ENCODE data around the gene COPZ2. TPM values are rescaled to one million over a fixed set of nuclear protein-coding genes. Genes with fewer than 3 reads are reported as not detected.

Gene COPZ2
- total RNA-seq, 2 donors from 2014 or later, result 4.3 to 9.9 TPM

GRCh38 chr17:47999582-47999981 is 38.0 kb downstream of the COPZ2 start:
- Histone ChIP-seq H3K9me3 (no peaks in the 10 kb centered on the region), H3K9ac (ENCODE audit: low read depth in 2 of 2, low read length in 2 of 2) (no peak overlapping the region), H3K27ac (no peak overlapping the region), H3K4me1 (no peaks in the 10 kb centered on the region), H3K36me3 (no peaks in the 10 kb centered on the region), H3K4me3 (no peak overlapping the region), H3K27me3 (no peaks in the 10 kb centered on the region)
- no peak for DNase-seq
- no peak for TF ChIP-seq CTCF (IDR thresholded peaks at IDR 0.05)
- intact Hi-C loops (cut with DNase I), result no loop called here

- H3K4me3 ChIP-seq, result no peak overlapping the region
- no peaks in the 10 kb centered on the region for H3K9me3 ChIP-seq
- no peaks in the 10 kb centered on the region for H3K4me1 ChIP-seq
- DNase-seq, result no peak
- H3K36me3 ChIP-seq, result no peaks in the 10 kb centered on the region
- intact Hi-C loops (cut with DNase I), result no loop called here
- no peak for TF ChIP-seq CTCF (IDR thresholded peaks at IDR 0.05)
- no peaks in the 10 kb centered on the region for H3K27me3 ChIP-seq
- H3K9ac ChIP-seq (ENCODE audit: low read depth in 2 of 2, low read length in 2 of 2), result no peak overlapping the region
- H3K27ac ChIP-seq, result no peak overlapping the region
Observed at GRCh38 chr17:47998044-47998443, 39.6 kb downstream of the COPZ2 start.

- Histone ChIP-seq H3K4me1 (no peaks in the 10 kb centered on the region), H3K27me3 (no peaks in the 10 kb centered on the region), H3K4me3 (no peak overlapping the region), H3K9ac (ENCODE audit: low read depth in 2 of 2, low read length in 2 of 2) (no peak overlapping the region), H3K27ac (no peak overlapping the region), H3K9me3 (no peaks in the 10 kb centered on the region), H3K36me3 (no peaks in the 10 kb centered on the region)
- TF ChIP-seq CTCF (IDR thresholded peaks at IDR 0.05), result no peak
- no peak for DNase-seq
- intact Hi-C loops (cut with DNase I), result no loop called here
Observed at GRCh38 chr17:47997586-47997985, 40.0 kb downstream of the COPZ2 start.

GRCh38 chr17:47996201-47996600 is 41.4 kb downstream of the COPZ2 start:
- no peaks in the 10 kb centered on the region for H3K4me1 ChIP-seq
- intact Hi-C loops (cut with DNase I), result no loop called here
- no peak for DNase-seq
- H3K9ac ChIP-seq (ENCODE audit: low read depth in 2 of 2, low read length in 2 of 2), result no peak overlapping the region
- H3K4me3 ChIP-seq, result no peak overlapping the region
- H3K27ac ChIP-seq, result no peak overlapping the region
- H3K9me3 ChIP-seq, result no peaks in the 10 kb centered on the region
- H3K36me3 ChIP-seq, result no peaks in the 10 kb centered on the region
- no peak for TF ChIP-seq CTCF (IDR thresholded peaks at IDR 0.05)
- H3K27me3 ChIP-seq, result no peaks in the 10 kb centered on the region

GRCh38 chr17:47995241-47995935 is 42.2 kb downstream of the COPZ2 start:
- TF ChIP-seq CTCF (IDR thresholded peaks at IDR 0.05), result no peak
- no peak overlapping the region for H3K9ac ChIP-seq (ENCODE audit: low read depth in 2 of 2, low read length in 2 of 2)
- H3K4me3 ChIP-seq, result no peak overlapping the region
- H3K27me3 ChIP-seq, result no peaks in the 10 kb centered on the region
- H3K4me1 ChIP-seq, result no peaks in the 10 kb centered on the region
- H3K36me3 ChIP-seq, result no peaks in the 10 kb centered on the region
- DNase-seq, result no peak
- no peak overlapping the region for H3K27ac ChIP-seq
- no peaks in the 10 kb centered on the region for H3K9me3 ChIP-seq
- intact Hi-C loops (cut with DNase I), result no loop called here

Data from colonic mucosa (tissue), 4 donors.